ENCODE results near the gene PFKL. TPM values are rescaled to one million over a fixed set of nuclear protein-coding genes. Genes with fewer than 3 reads are reported as not detected.

The PFKL gene
- total RNA-seq, 2 donors from 2014 or later: 132 to 176 TPM

DNA sequence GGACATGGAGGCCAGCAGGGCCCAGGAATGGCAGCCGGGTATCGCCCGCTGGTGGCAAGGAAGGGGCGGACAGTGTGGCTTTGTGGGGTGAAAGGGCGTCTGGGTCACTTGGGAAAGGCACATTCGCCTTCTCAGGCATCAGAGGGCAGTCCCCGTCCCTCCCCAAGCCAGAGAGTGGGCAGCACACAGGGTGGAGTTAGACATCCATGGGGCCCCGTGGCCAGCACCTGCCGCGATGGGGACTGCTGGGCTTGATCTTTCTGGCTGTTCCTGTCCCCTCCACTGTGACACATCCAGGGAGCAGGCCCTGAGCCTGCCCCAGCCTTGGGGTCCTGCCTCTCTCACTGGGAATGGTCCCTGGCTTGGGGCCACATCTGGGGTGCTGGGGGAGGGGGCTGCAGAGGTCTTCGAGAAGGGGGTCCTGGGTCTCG lies 49.6 kb downstream of the PFKL start:
- Mint-ChIP-seq H3K27me3 (no peaks in the 10 kb centered on the region), H3K27ac (no peak overlapping the region), H3K4me1 (peaks cover 21% of the 10 kb centered on the region), H3K36me3 (ENCODE audit: low read depth) (no peaks in the 10 kb centered on the region), H3K4me3 (peak overlapping the region; percentile 43)
- ATAC-seq (no peak), DNase-seq (no peak)
- H3K9me3 ChIP-seq (ENCODE audit: control insufficient read depth, low read length, poor library complexity, severe bottlenecking): no peaks in the 10 kb centered on the region

DNA sequence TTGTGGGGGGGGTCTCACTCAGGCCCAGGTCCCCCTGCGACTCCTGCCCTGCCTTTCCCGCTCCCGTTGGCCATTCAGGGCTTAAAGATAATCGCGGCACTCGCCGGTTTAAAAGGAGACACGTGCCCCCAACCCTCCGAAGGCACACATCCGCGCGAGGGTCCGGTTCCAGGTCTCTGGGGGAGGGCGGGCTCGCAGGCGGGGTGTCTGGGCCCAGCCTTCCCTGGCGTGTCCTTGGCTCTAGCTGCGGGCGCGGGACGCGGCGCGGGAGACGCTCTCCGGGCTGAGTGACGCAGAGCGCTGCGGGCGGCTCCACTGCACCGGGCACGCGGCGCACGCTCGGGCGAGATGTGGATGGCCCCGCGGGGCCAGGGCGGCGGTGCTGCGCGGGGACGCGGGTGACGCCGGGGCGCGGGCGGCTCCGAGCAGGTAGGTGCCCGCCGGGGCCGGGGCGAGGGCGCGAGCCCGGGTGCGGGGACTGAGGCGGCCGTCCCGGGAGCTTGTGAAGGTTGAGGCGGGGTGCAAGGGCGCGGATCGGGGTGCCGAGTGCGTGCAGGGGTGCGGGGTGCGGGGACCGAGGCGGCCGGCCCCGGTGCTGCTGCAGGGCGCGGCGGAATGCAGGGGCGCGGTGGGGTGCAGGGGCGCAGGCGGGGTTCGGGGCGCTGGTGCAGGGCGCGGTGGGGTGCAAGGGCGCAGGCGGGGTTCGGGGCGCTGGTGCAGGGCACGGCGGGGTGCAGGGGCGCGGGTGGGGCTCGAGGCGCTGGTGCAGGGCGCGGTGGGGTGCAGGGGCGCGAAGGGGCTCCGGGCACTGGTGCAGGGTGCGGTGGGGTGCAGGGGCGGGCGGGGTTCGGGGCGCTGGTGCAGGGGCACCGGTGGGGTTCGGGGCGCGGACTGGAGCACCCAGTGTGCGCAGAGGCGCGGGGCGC lies 50.3 kb downstream of the PFKL start:
- Mint-ChIP-seq H3K4me3 (no peak overlapping the region), H3K27ac (no peak overlapping the region)
- DNase-seq: no peak

GRCh38 chr21:44350773-44351481 lies 51.1 kb downstream of the PFKL start:
- H3K4me3 Mint-ChIP-seq: no peak overlapping the region
- no peaks in the 10 kb centered on the region for H3K27me3 Mint-ChIP-seq
- ATAC-seq (no peak), DNase-seq (no peak)
- peaks cover 32% of the 10 kb centered on the region for H3K4me1 Mint-ChIP-seq
- peaks cover 3% of the 10 kb centered on the region for H3K36me3 Mint-ChIP-seq (ENCODE audit: low read depth)
- no peak overlapping the region for H3K27ac Mint-ChIP-seq
- H3K9me3 ChIP-seq (ENCODE audit: control insufficient read depth, low read length, poor library complexity, severe bottlenecking): no peaks in the 10 kb centered on the region

More for the DNA sequence above, 50.3 kb downstream of the PFKL start:
- H3K9me3 ChIP-seq (ENCODE audit: control insufficient read depth, low read length, poor library complexity, severe bottlenecking): no peaks in the 10 kb centered on the region
- Mint-ChIP-seq H3K36me3 (ENCODE audit: low read depth) (no peaks in the 10 kb centered on the region), H3K4me1 (peaks cover 27% of the 10 kb centered on the region), H3K27me3 (no peaks in the 10 kb centered on the region)
- no peak for ATAC-seq

- H3K4me1 Mint-ChIP-seq: peaks cover 34% of the 10 kb centered on the region
- no peaks in the 10 kb centered on the region for H3K9me3 ChIP-seq (ENCODE audit: control insufficient read depth, low read length, poor library complexity, severe bottlenecking)
- ATAC-seq (no peak), DNase-seq (no peak)
- H3K36me3 Mint-ChIP-seq (ENCODE audit: low read depth): peaks cover 3% of the 10 kb centered on the region
- peak overlapping the region; percentile 93 for H3K4me3 Mint-ChIP-seq
- no peak overlapping the region for H3K27ac Mint-ChIP-seq
- H3K27me3 Mint-ChIP-seq: no peaks in the 10 kb centered on the region
These were observed 51.8 kb downstream of the PFKL start for GRCh38 chr21:44351535-44352252.

GRCh38 chr21:44352253-44352860 lies 52.5 kb downstream of the PFKL start:
- Mint-ChIP-seq H3K4me1 (peaks cover 34% of the 10 kb centered on the region), H3K36me3 (ENCODE audit: low read depth) (peaks cover 3% of the 10 kb centered on the region), H3K27ac (no peak overlapping the region), H3K27me3 (no peaks in the 10 kb centered on the region), H3K4me3 (peak overlapping the region; percentile 93)
- DNase-seq (no peak), ATAC-seq (no peak)
- H3K9me3 ChIP-seq (ENCODE audit: control insufficient read depth, low read length, poor library complexity, severe bottlenecking): no peaks in the 10 kb centered on the region

- DNase-seq (no peak), ATAC-seq (peak; percentile 88)
- H3K9me3 ChIP-seq (ENCODE audit: control insufficient read depth, low read length, poor library complexity, severe bottlenecking): no peaks in the 10 kb centered on the region
- H3K27me3 Mint-ChIP-seq: no peaks in the 10 kb centered on the region
- peak within 1 kb of the TSS; percentile 93 for H3K4me3 Mint-ChIP-seq
- H3K27ac Mint-ChIP-seq: peak within 1 kb of the TSS; percentile 90
- H3K36me3 Mint-ChIP-seq (ENCODE audit: low read depth): peaks cover 3% of the 10 kb centered on the region
- H3K4me1 Mint-ChIP-seq: peaks cover 34% of the 10 kb centered on the region
These were observed 53.5 kb downstream of the PFKL start, which contains the start of gene TRPM2 for GRCh38 chr21:44353191-44353970. Gene TRPM2, plus strand, starts transcription at chr21:44353621. Its CDS starts 80 bp downstream, at chr21:44353701.

DNA sequence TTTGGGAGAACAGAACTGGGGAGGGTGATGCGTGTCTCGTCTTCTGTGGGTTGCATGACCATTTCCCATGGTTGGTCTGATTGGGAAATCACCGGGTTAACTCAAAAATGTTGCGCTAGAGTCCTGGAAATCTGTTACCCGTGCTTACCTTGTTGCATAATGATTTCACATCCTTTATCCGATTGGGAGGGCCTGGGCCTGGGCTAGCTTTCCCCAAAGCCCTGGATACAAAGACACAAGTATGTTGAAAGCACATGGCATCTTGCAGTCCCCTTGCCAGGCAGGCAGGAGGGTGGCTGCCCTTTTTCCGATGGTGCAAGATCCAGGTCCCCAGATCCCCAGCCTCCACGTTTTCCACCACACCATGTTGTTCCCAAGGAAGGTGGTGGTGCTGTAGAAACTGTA lies 54.1 kb downstream of the PFKL start:
- H3K27me3 Mint-ChIP-seq: no peaks in the 10 kb centered on the region
- H3K36me3 Mint-ChIP-seq (ENCODE audit: low read depth): peaks cover 3% of the 10 kb centered on the region
- peak overlapping the region; percentile 90 for H3K27ac Mint-ChIP-seq
- ATAC-seq (peak; percentile 17), DNase-seq (no peak)
- H3K9me3 ChIP-seq (ENCODE audit: control insufficient read depth, low read length, poor library complexity, severe bottlenecking): no peaks in the 10 kb centered on the region
- H3K4me1 Mint-ChIP-seq: peaks cover 38% of the 10 kb centered on the region
- H3K4me3 Mint-ChIP-seq: peak overlapping the region; percentile 93

DNA sequence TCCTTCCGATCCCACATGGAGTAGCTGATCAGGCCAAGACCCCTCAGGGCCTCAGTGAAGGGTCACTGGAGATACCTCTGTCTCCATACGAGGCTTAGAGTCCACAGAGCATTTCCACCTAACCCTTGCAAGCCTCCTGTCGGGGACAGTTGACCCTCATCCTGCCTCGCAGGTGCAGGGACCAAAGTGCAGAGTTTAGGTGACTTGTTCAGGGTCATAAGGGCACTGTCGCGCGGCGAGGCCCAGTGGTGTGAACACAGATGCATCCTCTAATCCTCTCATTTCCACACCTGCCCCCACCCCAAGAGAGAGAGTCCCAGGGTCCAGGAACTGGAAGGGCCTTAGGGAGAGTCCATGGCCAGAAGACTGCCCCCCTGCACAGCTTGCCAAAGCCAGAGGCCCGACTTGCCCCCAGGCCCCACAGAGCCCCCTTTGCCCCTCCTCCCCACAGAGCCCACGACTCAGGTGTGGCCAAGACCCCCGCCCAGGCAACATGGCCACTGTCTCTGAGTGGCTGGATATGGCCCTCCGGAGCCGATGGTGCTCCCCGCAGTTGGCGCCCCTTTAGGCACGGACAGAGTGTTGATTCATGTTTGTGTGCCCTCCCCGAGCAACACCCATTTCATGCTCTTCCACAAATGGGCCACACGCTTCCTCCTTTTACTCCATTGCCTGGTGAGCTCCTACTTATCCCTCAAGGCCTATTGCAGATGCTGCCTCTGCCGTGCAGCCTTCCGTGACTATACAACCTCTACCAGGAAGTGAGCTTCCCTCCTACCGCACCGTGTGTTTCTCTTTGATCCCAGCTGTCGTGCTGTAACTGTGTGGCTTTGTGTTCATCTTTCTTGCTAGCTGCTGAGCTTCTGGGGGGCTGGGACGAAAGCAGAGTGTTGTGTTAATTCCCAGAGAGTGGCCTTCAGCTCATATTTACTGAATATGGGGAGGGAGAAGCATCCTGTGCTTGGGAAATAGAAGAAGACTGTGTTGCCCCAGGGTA lies 55.2 kb downstream of the PFKL start:
- no peak for ATAC-seq
- peak overlapping the region; percentile 93 for H3K4me3 Mint-ChIP-seq
- H3K27ac Mint-ChIP-seq: peak overlapping the region; percentile 90
- no peaks in the 10 kb centered on the region for H3K27me3 Mint-ChIP-seq
- peaks cover 38% of the 10 kb centered on the region for H3K4me1 Mint-ChIP-seq
- H3K9me3 ChIP-seq (ENCODE audit: control insufficient read depth, low read length, poor library complexity, severe bottlenecking): no peaks in the 10 kb centered on the region
- no peak for DNase-seq
- peaks cover 3% of the 10 kb centered on the region for H3K36me3 Mint-ChIP-seq (ENCODE audit: low read depth)

- ATAC-seq: no peak
- H3K9me3 ChIP-seq (ENCODE audit: control insufficient read depth, low read length, poor library complexity, severe bottlenecking): no peaks in the 10 kb centered on the region
- Mint-ChIP-seq H3K27me3 (no peaks in the 10 kb centered on the region), H3K36me3 (ENCODE audit: low read depth) (peaks cover 3% of the 10 kb centered on the region), H3K4me3 (no peak overlapping the region), H3K27ac (no peak overlapping the region), H3K4me1 (peaks cover 38% of the 10 kb centered on the region)
- no peak for DNase-seq
These were observed 56.3 kb downstream of the PFKL start for GRCh38 chr21:44356160-44356559.

GRCh38 chr21:44356636-44357035 lies 56.8 kb downstream of the PFKL start:
- no peaks in the 10 kb centered on the region for H3K27me3 Mint-ChIP-seq
- no peak overlapping the region for H3K4me3 Mint-ChIP-seq
- DNase-seq (no peak), ATAC-seq (no peak)
- no peaks in the 10 kb centered on the region for H3K9me3 ChIP-seq (ENCODE audit: control insufficient read depth, low read length, poor library complexity, severe bottlenecking)
- H3K27ac Mint-ChIP-seq: no peak overlapping the region
- peaks cover 38% of the 10 kb centered on the region for H3K4me1 Mint-ChIP-seq
- H3K36me3 Mint-ChIP-seq (ENCODE audit: low read depth): peaks cover 3% of the 10 kb centered on the region

- DNase-seq (no peak), ATAC-seq (no peak)
- Mint-ChIP-seq H3K36me3 (ENCODE audit: low read depth) (peaks cover 3% of the 10 kb centered on the region), H3K4me1 (peaks cover 37% of the 10 kb centered on the region), H3K27ac (no peak overlapping the region), H3K4me3 (no peak overlapping the region), H3K27me3 (no peaks in the 10 kb centered on the region)
- H3K9me3 ChIP-seq (ENCODE audit: control insufficient read depth, low read length, poor library complexity, severe bottlenecking): no peaks in the 10 kb centered on the region
These were observed 57.4 kb downstream of the PFKL start for GRCh38 chr21:44357064-44357837.
